Keratinocyte (primary cell): ENCODE measurements around the gene MYOM1. TPM values are rescaled to one million over a fixed set of nuclear protein-coding genes. Genes with fewer than 3 reads are reported as not detected.

Source experiments
- DNase-seq: peaks from one replicate; pipeline ENCODE4 v3.0.0-alpha.2; 2011; ENCODE audit warnings: low read depth, missing footprints, low spot score
- FAIRE-seq: peaks from 2 replicates; lab custom pipeline; 2011; peaks lifted over from hg19 to GRCh38; lab: Jason Lieb, UNC
- H2AFZ ChIP-seq: 2 replicates; pipeline ENCODE4 v1.6.0; 2012; ENCODE audit warnings: low read length, control low read depth, inconsistent platforms; ENCODE audit not compliant: control insufficient read depth
- H3K27ac ChIP-seq: 2 replicates; pipeline ENCODE4 v1.5.1; 2011; ENCODE audit warnings: low read length; ENCODE audit not compliant: control insufficient read depth, insufficient read depth
- H3K27me3 ChIP-seq: 3 replicates; pipeline ENCODE4 v1.6.0; 2011; ENCODE audit warnings: low read length; ENCODE audit not compliant: control insufficient read depth, insufficient read depth; ENCODE audit errors: extremely low read depth
- H3K36me3 ChIP-seq, 2 experiments: 2 replicates in 1 of 2; 3 replicates in 1 of 2; pipeline ENCODE4 v1.5.1; 2011; ENCODE audit warnings: low read length in 2 of 2, mild to moderate bottlenecking in 1 of 2; ENCODE audit not compliant: control insufficient read depth in 2 of 2, insufficient read depth in 2 of 2; ENCODE audit errors: extremely low read depth in 1 of 2
- H3K4me1 ChIP-seq: 3 replicates; pipeline ENCODE4 v1.5.1; 2011; ENCODE audit warnings: low read length; ENCODE audit not compliant: control insufficient read depth, insufficient read depth; ENCODE audit errors: extremely low read depth
- H3K4me2 ChIP-seq: 3 replicates; pipeline ENCODE4 v1.6.0; 2011; ENCODE audit warnings: low read depth, low read length; ENCODE audit not compliant: control insufficient read depth, insufficient read depth; ENCODE audit errors: extremely low read depth
- H3K4me3 ChIP-seq, 3 experiments: fragments of 200-600 bp in 1 of 3; sonication (generic) in 1 of 3; 2 replicates in 2 of 3; 3 replicates in 1 of 3; pipeline ENCODE4 v1.5.1; 2011 to 2016; ENCODE audit warnings: low read length in 3 of 3, mild to moderate bottlenecking in 3 of 3, control low read depth in 2 of 3, inconsistent platforms in 1 of 3, low read depth in 1 of 3, mixed read lengths in 1 of 3, mixed run types in 1 of 3, moderate library complexity in 1 of 3; ENCODE audit not compliant: control insufficient read depth in 2 of 3, insufficient read depth in 2 of 3; ENCODE audit errors: extremely low read depth in 1 of 3
- H3K79me2 ChIP-seq: 2 replicates; pipeline ENCODE4 v1.6.0; 2012; ENCODE audit warnings: low read length; ENCODE audit not compliant: control insufficient read depth, insufficient read depth
- H3K9ac ChIP-seq: 3 replicates; pipeline ENCODE4 v1.6.0; 2011; ENCODE audit warnings: low read length; ENCODE audit not compliant: control insufficient read depth, insufficient read depth; ENCODE audit errors: extremely low read depth
- H3K9me1 ChIP-seq: 3 replicates; pipeline ENCODE4 v1.6.0; 2011; ENCODE audit warnings: low read length; ENCODE audit not compliant: control insufficient read depth, insufficient read depth; ENCODE audit errors: extremely low read depth
- H3K9me3 ChIP-seq: 2 replicates; pipeline ENCODE4 v1.5.1; 2012; ENCODE audit warnings: low read depth, low read length; ENCODE audit not compliant: control insufficient read depth
- H4K20me1 ChIP-seq: 3 replicates; pipeline ENCODE4 v1.6.0; 2011; ENCODE audit warnings: low read length; ENCODE audit not compliant: control insufficient read depth, insufficient read depth; ENCODE audit errors: extremely low read depth
- CTCF ChIP-seq, 3 experiments: IDR thresholded peaks in 1 of 3; conservative IDR thresholded peaks in 1 of 3; optimal IDR thresholded peaks in 1 of 3; 2 replicates in 2 of 3; 3 replicates in 1 of 3; pipeline versions ENCODE3 to v1.5.1; 2011; ENCODE audit warnings: low read length in 3 of 3, mild to moderate bottlenecking in 3 of 3, moderate library complexity in 2 of 3, control low read depth in 1 of 3, inconsistent platforms in 1 of 3; ENCODE audit not compliant: insufficient read depth in 2 of 3; ENCODE audit errors: extremely low read depth in 1 of 3
- EZH2 ChIP-seq: IDR thresholded peaks from one replicate; pipeline ENCODE4 v1.6.1; 2012; ENCODE audit warnings: inconsistent platforms, mild to moderate bottlenecking, low read length, moderate library complexity
- dilution Hi-C: fragments of 300-500 bp; cut with MboI; formaldehyde crosslinking; loops from one replicate; pipeline ENCODE4 v1.7.0; 2020; ENCODE audit warnings: low sequenced_read_pairs; ENCODE audit not compliant: extremely low pct_ligation_motif_present
- polyA plus RNA-seq, 5 experiments: library from polyadenylated mRNA; depleted of rRNA in 3 of 5; stranded (reverse) in 3 of 5; stranded (forward) in 1 of 5; unstranded in 1 of 5; fragments of >200 nt; gene quantifications; 1 replicate in 1 of 5; 2 replicates in 3 of 5; 3 replicates in 1 of 5; pipeline versions ENCODE4 v1.2.1 to v1.2.3, GENCODE V29; 2011 to 2012; ENCODE audit warnings: missing spikeins in 2 of 5, low read depth in 1 of 5, low replicate concordance in 1 of 5

MYOM1 gene
- polyA plus RNA-seq, 1 donor (not counting 4 experiments of a cell fraction or from before 2014, with no cell fraction given), result 0.03 TPM

- no peak overlapping the region for H3K4me3 ChIP-seq
- no peaks in the 10 kb centered on the region for H3K9me1 ChIP-seq
- no peaks in the 10 kb centered on the region for H3K9me3 ChIP-seq
- H3K9ac ChIP-seq, result no peak overlapping the region
- H3K27me3 ChIP-seq, result peaks cover 3% of the 10 kb centered on the region
- H3K27ac ChIP-seq, result no peak overlapping the region
- no peaks in the 10 kb centered on the region for H3K4me1 ChIP-seq
- FAIRE-seq, result no peak
- TF ChIP-seq CTCF (optimal IDR thresholded peaks at IDR 0.05 in 1 of 3, IDR thresholded peaks at IDR 0.05 in 1 of 3, conservative IDR thresholded peaks at IDR 0.05 in 1 of 3; ENCODE audit: extremely low read depth in 1 of 3, insufficient read depth in 2 of 3, low read length in 3 of 3), result no peak
- TF ChIP-seq EZH2, result no peak
- no peaks in the 10 kb centered on the region for H3K36me3 ChIP-seq
- H2AFZ ChIP-seq, result no peak overlapping the region
- dilution Hi-C loops, result no loop called here
- DNase-seq, result no peak
- no peaks in the 10 kb centered on the region for H3K79me2 ChIP-seq
- H4K20me1 ChIP-seq, result no peaks in the 10 kb centered on the region
- H3K4me2 ChIP-seq, result no peak overlapping the region
These were observed 165.6 kb downstream of the MYOM1 start for GRCh38 chr18:3054214-3054613.

GRCh38 chr18:3053081-3053480 is 166.7 kb downstream of the MYOM1 start:
- DNase-seq (no peak), FAIRE-seq (no peak)
- dilution Hi-C loops, result no loop called here
- H3K27me3 ChIP-seq, result peaks cover 3% of the 10 kb centered on the region
- H3K9ac ChIP-seq, result no peak overlapping the region
- H3K36me3 ChIP-seq, result no peaks in the 10 kb centered on the region
- H3K4me1 ChIP-seq, result no peaks in the 10 kb centered on the region
- H3K4me2 ChIP-seq, result no peak overlapping the region
- H4K20me1 ChIP-seq, result no peaks in the 10 kb centered on the region
- no peaks in the 10 kb centered on the region for H3K79me2 ChIP-seq
- TF ChIP-seq CTCF (optimal IDR thresholded peaks at IDR 0.05 in 1 of 3, IDR thresholded peaks at IDR 0.05 in 1 of 3, conservative IDR thresholded peaks at IDR 0.05 in 1 of 3; ENCODE audit: extremely low read depth in 1 of 3, insufficient read depth in 2 of 3, low read length in 3 of 3), result no peak
- TF ChIP-seq EZH2, result no peak
- H3K9me1 ChIP-seq, result no peaks in the 10 kb centered on the region
- no peaks in the 10 kb centered on the region for H3K9me3 ChIP-seq
- no peak overlapping the region for H3K27ac ChIP-seq
- no peak overlapping the region for H2AFZ ChIP-seq
- H3K4me3 ChIP-seq, result no peak overlapping the region
